Endothelial cell of umbilical vein (primary cell): ENCODE measurements around the gene ZNF319.

ENCODE experiments used
- EZH2 ChIP-seq: IDR thresholded peaks from 2 replicates; pipeline ENCODE4 v1.6.1; 2012; ENCODE audit warnings: borderline replicate concordance, low read depth, mild to moderate bottlenecking, moderate library complexity, low read length, inconsistent platforms; ENCODE audit not compliant: severe bottlenecking
- FOS ChIP-seq: IDR thresholded peaks from 2 replicates; pipeline ENCODE4 v1.6.1; 2011; ENCODE audit warnings: mild to moderate bottlenecking, low read length, moderate library complexity, borderline replicate concordance; ENCODE audit not compliant: insufficient read depth
- JUN ChIP-seq: IDR thresholded peaks from 2 replicates; pipeline ENCODE4 v1.6.1; 2011; ENCODE audit warnings: borderline replicate concordance, low read depth; ENCODE audit not compliant: insufficient read length, insufficient read depth
- POLR2A ChIP-seq: IDR thresholded peaks from 2 replicates; pipeline ENCODE4 v1.6.1; 2012; ENCODE audit warnings: low read depth, mild to moderate bottlenecking, control low read depth, low read length
- TF ChIP-seq, protein P1 (sequence below), 2 donors: IDR thresholded peaks; 1 replicate in 1 of 2; 2 replicates in 1 of 2; pipeline ENCODE4 v1.5.1; 2011; ENCODE audit warnings: low read length in 2 of 2, mild to moderate bottlenecking in 2 of 2, moderate library complexity in 2 of 2, control low read depth in 1 of 2, inconsistent platforms in 1 of 2, low read depth in 1 of 2; ENCODE audit not compliant: insufficient read depth in 1 of 2; ENCODE audit errors: extremely low read depth in 1 of 2
- TF ChIP-seq, protein P2 (sequence below): IDR thresholded peaks from 2 replicates; pipeline ENCODE4 v1.6.1; 2011; ENCODE audit not compliant: insufficient read depth, insufficient read length

DNA sequence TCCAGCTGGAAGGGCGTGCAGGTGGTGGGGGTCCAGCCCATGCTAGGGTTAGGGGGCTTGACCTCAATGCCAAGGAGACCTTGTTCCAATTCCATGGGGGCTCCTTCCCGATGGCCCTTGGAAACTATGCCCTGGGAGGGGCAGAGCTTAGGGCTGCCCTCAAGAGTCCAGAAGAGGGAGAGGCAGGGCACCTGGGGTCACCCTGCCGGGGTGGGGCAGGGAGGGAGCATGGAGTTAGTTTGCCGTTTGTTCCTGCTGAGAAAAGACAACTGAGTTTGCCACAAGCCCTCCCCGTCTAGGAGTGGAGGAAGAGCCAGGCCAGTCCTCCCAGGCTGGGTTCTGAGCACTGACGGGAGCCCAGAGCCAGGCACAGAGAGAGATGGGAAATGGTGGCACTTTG is 46.5 kb upstream of the ZNF319 start:
- TF ChIP-seq, protein P1, sequence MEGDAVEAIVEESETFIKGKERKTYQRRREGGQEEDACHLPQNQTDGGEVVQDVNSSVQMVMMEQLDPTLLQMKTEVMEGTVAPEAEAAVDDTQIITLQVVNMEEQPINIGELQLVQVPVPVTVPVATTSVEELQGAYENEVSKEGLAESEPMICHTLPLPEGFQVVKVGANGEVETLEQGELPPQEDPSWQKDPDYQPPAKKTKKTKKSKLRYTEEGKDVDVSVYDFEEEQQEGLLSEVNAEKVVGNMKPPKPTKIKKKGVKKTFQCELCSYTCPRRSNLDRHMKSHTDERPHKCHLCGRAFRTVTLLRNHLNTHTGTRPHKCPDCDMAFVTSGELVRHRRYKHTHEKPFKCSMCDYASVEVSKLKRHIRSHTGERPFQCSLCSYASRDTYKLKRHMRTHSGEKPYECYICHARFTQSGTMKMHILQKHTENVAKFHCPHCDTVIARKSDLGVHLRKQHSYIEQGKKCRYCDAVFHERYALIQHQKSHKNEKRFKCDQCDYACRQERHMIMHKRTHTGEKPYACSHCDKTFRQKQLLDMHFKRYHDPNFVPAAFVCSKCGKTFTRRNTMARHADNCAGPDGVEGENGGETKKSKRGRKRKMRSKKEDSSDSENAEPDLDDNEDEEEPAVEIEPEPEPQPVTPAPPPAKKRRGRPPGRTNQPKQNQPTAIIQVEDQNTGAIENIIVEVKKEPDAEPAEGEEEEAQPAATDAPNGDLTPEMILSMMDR (IDR thresholded peaks at IDR 0.05; ENCODE audit: extremely low read depth in 1 of 2, insufficient read depth in 1 of 2, low read depth in 1 of 2, low read length in 2 of 2): no peak
- TF ChIP-seq POLR2A: no peak
- TF ChIP-seq JUN: no peak
- TF ChIP-seq EZH2: no peak
- TF ChIP-seq, protein P2, sequence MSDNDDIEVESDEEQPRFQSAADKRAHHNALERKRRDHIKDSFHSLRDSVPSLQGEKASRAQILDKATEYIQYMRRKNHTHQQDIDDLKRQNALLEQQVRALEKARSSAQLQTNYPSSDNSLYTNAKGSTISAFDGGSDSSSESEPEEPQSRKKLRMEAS: no peak
- TF ChIP-seq FOS: no peak
